ENCODE measurements around the gene SERTM1. TPM values are rescaled to one million over a fixed set of nuclear protein-coding genes. Genes with fewer than 3 reads are reported as not detected.

SERTM1 gene
- total and polyA plus RNA-seq, 2 donors (not counting 3 experiments of a cell fraction or from before 2014, with no cell fraction given) = 0.06 TPM; not detected in 1

- no peaks in the 10 kb centered on the region for H3K4me1 ChIP-seq (ENCODE audit: control insufficient read depth, extremely low read depth, insufficient read depth, low read length)
- intact Hi-C loops (cut with micrococcal nuclease) = no loop called here
- H4K20me1 ChIP-seq (replicated peaks; ENCODE audit: control insufficient read depth, extremely low read depth, insufficient read depth, low read length) = no peaks in the 10 kb centered on the region
- H3K79me2 ChIP-seq (ENCODE audit: control insufficient read depth, insufficient read depth, low read length) = no peaks in the 10 kb centered on the region
- H3K9me1 ChIP-seq (replicated peaks; ENCODE audit: control insufficient read depth, extremely low read depth, insufficient read depth, low read length) = no peaks in the 10 kb centered on the region
- BruUV-seq (replicated peaks) = no TSS peak
- no peaks in the 10 kb centered on the region for H3K27me3 ChIP-seq (ENCODE audit: control insufficient read depth in 2 of 2, insufficient read depth in 2 of 2, low read length in 2 of 2)
- ChIA-PET POLR2A (no interaction called here), CTCF (interaction anchor here (1.5 kb wide), 1 partner anchor 18 kb away, joined by 4 read pairs; no protein-coding TSS in a partner anchor)
- no peaks in the 10 kb centered on the region for H3K36me3 ChIP-seq (ENCODE audit: control insufficient read depth in 2 of 2, extremely low read depth in 1 of 2, insufficient read depth in 2 of 2, low read length in 2 of 2)
- no peak overlapping the region for H3K4me2 ChIP-seq (ENCODE audit: insufficient read depth, low read length)
- H3K27ac ChIP-seq (ENCODE audit: insufficient read depth, low read depth, low read length) = no peak overlapping the region
- DNase-seq (ENCODE audit: low read depth, low spot score) (no peak), FAIRE-seq (no peak)
- H3K9ac ChIP-seq (replicated peaks; ENCODE audit: extremely low read depth, insufficient read depth, low read length) = no peak overlapping the region
- TF ChIP-seq POLR2AphosphoS5 (IDR thresholded peaks at IDR 0.05; ENCODE audit: insufficient read depth, low read depth, low read length) (no peak), POLR2A (IDR thresholded peaks at IDR 0.05; ENCODE audit: low read depth, low read length) (no peak), MYC (IDR thresholded peaks at IDR 0.05; ENCODE audit: low read depth, low read length) (no peak), CTCF (IDR thresholded peaks at IDR 0.05; ENCODE audit: extremely low read depth in 1 of 2, insufficient read depth in 1 of 2, low read depth in 1 of 2, low read length in 2 of 2) (no peak), GATA2 (IDR thresholded peaks at IDR 0.05; ENCODE audit: insufficient read depth, insufficient read length, low read depth, low read length) (no peak), JUN (IDR thresholded peaks at IDR 0.05; ENCODE audit: borderline replicate concordance, insufficient read depth, insufficient read length, low read depth) (no peak), FOS (IDR thresholded peaks at IDR 0.05; ENCODE audit: borderline replicate concordance, insufficient read depth, low read length) (no peak), EZH2 (IDR thresholded peaks at IDR 0.05; ENCODE audit: borderline replicate concordance, low read depth, low read length, severe bottlenecking) (no peak)
- TF ChIP-seq, protein P1, sequence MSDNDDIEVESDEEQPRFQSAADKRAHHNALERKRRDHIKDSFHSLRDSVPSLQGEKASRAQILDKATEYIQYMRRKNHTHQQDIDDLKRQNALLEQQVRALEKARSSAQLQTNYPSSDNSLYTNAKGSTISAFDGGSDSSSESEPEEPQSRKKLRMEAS (IDR thresholded peaks at IDR 0.05; ENCODE audit: insufficient read depth, insufficient read length) = no peak
- no peak overlapping the region for H3K4me3 ChIP-seq (replicated peaks in 1 of 3; ENCODE audit: insufficient read depth in 1 of 3, low read depth in 1 of 3, low read length in 3 of 3)
- dilution Hi-C loops (cut with MboI; ENCODE audit: extremely low pct_ligation_motif_present, low sequenced_read_pairs) = no loop called here
- no peaks in the 10 kb centered on the region for H3K9me3 ChIP-seq (replicated peaks; ENCODE audit: control insufficient read depth, insufficient read depth, low read length)
- no peak overlapping the region for H2AFZ ChIP-seq (ENCODE audit: low read depth, low read length)
These were observed 34.2 kb upstream of the SERTM1 start for GRCh38 chr13:36639610-36640009.

All from endothelial cell of umbilical vein (primary cell).